ENCODE data around the gene DGCR8.

The DGCR8 gene

GRCh38 chr22:20092477-20092854, 12.4 kb downstream of the DGCR8 start:
- no peak for DNase-seq

GRCh38 chr22:20093418-20094196, 13.6 kb downstream of the DGCR8 start:
- no peak for DNase-seq

- DNase-seq = no peak
Observed at GRCh38 chr22:20094197-20094807, 14.3 kb downstream of the DGCR8 start.

GRCh38 chr22:20095521-20095920, 15.5 kb downstream of the DGCR8 start:
- no peak for DNase-seq

DNA sequence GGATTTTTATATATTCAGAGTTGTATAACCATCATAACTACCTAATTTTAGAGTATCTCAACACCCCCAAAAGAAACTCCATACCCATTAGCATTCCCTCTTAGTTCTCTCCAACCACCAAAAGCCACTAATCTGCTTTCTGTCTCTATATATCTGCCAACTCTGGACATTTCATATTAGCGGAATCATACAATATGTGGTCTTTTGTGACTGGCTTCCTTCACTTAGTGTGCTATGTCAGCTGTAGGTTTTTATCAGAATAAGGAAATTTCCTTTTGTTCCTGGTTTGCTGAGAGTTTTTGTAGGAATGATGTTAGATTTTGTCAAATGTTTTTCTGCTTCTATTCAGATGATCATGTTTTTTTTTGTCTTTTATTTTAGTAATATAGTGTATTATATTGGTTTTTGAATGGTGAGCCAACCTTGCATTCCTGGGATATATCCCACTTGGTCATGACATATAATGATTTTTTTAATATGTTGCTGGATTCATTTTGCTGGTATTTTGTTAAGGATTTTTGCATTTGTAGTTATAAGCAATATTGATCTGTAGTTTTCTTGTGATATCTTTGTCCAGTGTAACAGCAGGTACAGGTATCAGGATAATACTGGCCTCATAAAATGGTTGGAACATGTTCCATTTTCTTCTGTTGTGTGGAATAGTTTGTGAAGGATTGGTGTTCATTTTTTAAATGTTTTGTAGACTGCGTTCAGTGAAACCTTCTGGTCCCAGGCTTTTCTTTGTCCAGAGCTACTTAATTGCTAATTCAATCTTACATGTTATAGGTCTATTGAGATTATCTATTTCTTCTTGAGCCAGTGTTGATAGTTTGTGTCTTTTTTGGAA, 16.8 kb downstream of the DGCR8 start:
- no peak for DNase-seq

DNA sequence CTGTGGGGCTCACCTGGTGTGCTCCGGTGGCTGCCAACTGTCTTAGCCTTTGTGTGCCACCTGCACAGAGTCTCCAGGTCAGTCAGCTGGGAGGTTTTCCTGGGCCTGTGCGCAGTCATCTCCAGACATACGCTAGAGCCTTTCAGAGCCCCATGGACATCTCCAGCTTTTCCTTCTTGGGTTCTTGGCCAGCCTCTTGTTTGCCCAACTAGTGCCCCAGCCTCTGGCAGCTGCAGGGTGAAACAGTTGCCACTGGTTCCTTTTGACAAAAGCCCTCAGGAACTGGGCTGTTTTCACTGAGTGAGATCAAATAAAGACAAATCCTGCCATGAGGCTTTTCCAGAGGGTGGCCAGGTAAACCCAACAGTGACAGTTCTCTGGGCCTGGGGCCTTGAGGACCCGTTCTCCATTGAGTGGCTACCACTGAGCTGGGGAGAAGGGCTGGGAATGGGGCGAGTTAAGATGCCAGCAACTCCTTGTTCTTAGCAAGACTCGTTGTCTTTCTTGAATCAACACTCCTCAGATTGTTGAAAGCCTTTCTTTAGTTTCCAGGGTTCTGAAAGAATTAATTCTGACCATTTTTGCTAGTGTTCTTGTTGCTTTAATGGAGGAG, 19.2 kb downstream of the DGCR8 start:
- no peak for DNase-seq

- DNase-seq = no peak
Observed at GRCh38 chr22:20101638-20102037, 21.6 kb downstream of the DGCR8 start.

DNA sequence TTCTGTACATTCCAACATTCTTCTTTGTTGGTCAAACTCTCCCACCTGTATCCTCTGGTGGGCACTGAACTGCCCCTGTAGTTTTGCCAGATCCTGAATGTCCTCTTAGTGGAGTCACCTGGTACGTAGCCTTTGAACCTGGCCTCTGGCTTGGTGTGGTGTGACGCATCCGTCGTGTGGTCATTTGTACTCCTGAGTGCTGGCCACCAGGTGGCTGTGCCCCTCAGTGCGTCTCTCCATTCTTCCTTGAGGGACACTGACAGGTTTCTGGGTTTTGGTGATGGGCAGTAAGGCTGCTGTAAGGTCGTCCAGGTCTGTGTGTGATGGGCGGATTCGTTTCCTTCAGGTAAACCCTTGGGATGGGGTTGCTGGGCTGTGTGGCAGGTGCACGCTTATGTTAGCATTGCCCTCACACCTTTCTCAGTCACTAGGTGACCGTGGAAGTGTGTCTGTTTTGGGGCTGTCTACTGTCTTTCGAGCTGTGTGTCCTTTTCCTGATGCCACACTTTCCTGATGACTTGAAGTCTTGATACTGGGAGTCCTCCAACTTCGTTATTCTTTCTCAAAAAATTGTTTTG, 22.3 kb downstream of the DGCR8 start:
- DNase-seq = no peak

- DNase-seq = no peak
Observed at GRCh38 chr22:20105456-20106204, 25.6 kb downstream of the DGCR8 start.

GRCh38 chr22:20106205-20106848, 26.3 kb downstream of the DGCR8 start:
- no peak for DNase-seq

- DNase-seq = no peak
Observed at GRCh38 chr22:20106849-20107237, 26.8 kb downstream of the DGCR8 start.

GRCh38 chr22:20107471-20107901, 27.4 kb downstream of the DGCR8 start:
- no peak for DNase-seq

GRCh38 chr22:20107951-20108756, 28.1 kb downstream of the DGCR8 start:
- no peak for DNase-seq

- no peak for DNase-seq
Observed at GRCh38 chr22:20108757-20109230, 28.8 kb downstream of the DGCR8 start.

GRCh38 chr22:20109411-20110358, 29.6 kb downstream of the DGCR8 start:
- DNase-seq = no peak

DNA sequence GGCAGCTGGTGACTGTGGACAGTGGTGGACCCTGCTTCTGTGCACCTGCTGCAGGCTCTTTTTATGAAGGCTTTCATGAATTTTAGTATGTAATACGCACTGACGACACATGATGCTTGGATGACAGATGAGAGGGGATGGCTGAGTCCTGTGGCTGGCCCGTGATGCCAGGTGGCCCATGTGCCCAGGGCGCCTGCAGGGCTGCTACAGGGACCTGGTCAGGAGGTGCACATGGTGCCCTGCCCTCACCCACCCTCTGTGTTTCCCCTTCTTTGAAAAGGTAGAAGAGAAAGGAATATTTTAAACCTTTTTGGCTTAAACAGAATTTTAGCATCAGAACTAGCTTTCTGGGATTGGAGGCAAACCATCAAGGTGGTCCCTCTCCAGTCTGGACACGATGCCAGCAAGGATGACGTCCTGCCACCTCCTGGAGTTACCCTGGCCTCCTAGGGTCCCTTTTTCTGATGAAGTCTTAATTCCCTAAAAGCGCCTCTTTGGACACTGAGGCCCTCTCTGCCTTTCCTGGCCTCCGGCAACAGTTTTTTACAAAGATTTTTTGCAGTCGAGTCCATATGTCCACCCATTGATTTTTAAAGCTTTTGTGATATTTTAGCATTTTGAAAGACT, 30.4 kb downstream of the DGCR8 start:
- no peak for DNase-seq

- peak; percentile 58 for DNase-seq
Observed at GRCh38 chr22:20111045-20111688, 31.1 kb downstream of the DGCR8 start.

All from NCI-H69 (cell line).